K562 (cell line): ENCODE results near the gene LBR. TPM values are rescaled to one million over a fixed set of nuclear protein-coding genes. Genes with fewer than 3 reads are reported as not detected.

Source experiments
- ASH1L ChIP-seq: fragments of 450-650 bp; IDR thresholded peaks from 2 replicates; pipeline ENCODE4 v1.6.1; 2018; ENCODE audit warnings: borderline replicate concordance, mild to moderate bottlenecking, low read depth; ENCODE audit not compliant: partially characterized antibody
- CBX8 ChIP-seq: fragments of 200-600 bp; sonication (generic); IDR thresholded peaks from 2 replicates; pipeline ENCODE4 v1.6.1; 2012; ENCODE audit warnings: borderline replicate concordance, mixed run types, low read depth, mild to moderate bottlenecking, moderate library complexity, mixed read lengths, low read length, control low read depth, inconsistent platforms; ENCODE audit not compliant: poor library complexity, severe bottlenecking; ENCODE audit errors: extremely low read depth
- CUX1 ChIP-seq: fragments of 200-800 bp; sonication (Bioruptor generic); IDR thresholded peaks from 2 replicates; pipeline ENCODE4 v1.6.1; 2016; ENCODE audit warnings: missing genetic modification characterization, missing compliant biosample characterization
- KDM5B ChIP-seq: fragments of 200-600 bp; sonication (generic); IDR thresholded peaks from 2 replicates; pipeline ENCODE4 v1.6.1; 2012; ENCODE audit warnings: low read depth, mild to moderate bottlenecking, moderate library complexity, low read length, control low read depth, inconsistent platforms; ENCODE audit not compliant: insufficient replicate concordance
- MLX ChIP-seq, 2 experiments: fragments of 450-650 bp in 1 of 2; sonication (generic) in 1 of 2; formaldehyde crosslinking; conservative IDR thresholded peaks; 2 replicates each; pipeline versions ENCODE4 v1.4.0 to v1.8.1; 2020 to 2022; ENCODE audit warnings: mild to moderate bottlenecking in 1 of 2, missing genetic modification reagents in 1 of 2
- NFATC3 ChIP-seq: fragments of 450-650 bp; IDR thresholded peaks from 2 replicates; pipeline ENCODE4 v1.6.1; 2017; ENCODE audit warnings: mild to moderate bottlenecking
- NFYB ChIP-seq: IDR thresholded peaks from 2 replicates; pipeline ENCODE4 v1.6.1; 2011; ENCODE audit warnings: mild to moderate bottlenecking, moderate library complexity; ENCODE audit not compliant: insufficient read length; ENCODE audit errors: extremely low read depth
- NR1H2 ChIP-seq: sonication (generic); formaldehyde crosslinking; IDR thresholded peaks from 2 replicates; pipeline ENCODE4 v1.4.0; 2020; ENCODE audit warnings: mild to moderate bottlenecking, missing genetic modification reagents
- PBX2 ChIP-seq, 2 experiments: IDR thresholded peaks in 1 of 2; conservative IDR thresholded peaks in 1 of 2; 2 replicates each; pipeline ENCODE4 v1.6.1; 2016; ENCODE audit warnings: low read depth in 2 of 2, mild to moderate bottlenecking in 1 of 2, missing compliant biosample characterization in 1 of 2, missing genetic modification characterization in 1 of 2, moderate library complexity in 1 of 2
- PTRF ChIP-seq: fragments of 450-650 bp; IDR thresholded peaks from 2 replicates; pipeline ENCODE4 v1.6.1; 2016; ENCODE audit warnings: mild to moderate bottlenecking, missing genetic modification characterization, missing compliant biosample characterization
- PYGO2 ChIP-seq: fragments of 450-650 bp; IDR thresholded peaks from 2 replicates; pipeline ENCODE4 v1.6.1; 2016; ENCODE audit warnings: mild to moderate bottlenecking, missing genetic modification characterization, moderate library complexity, missing compliant biosample characterization
- SIN3A ChIP-seq, 2 experiments: fragments of 150-350 bp in 1 of 2; IDR thresholded peaks; 2 replicates each; pipeline ENCODE4 v1.6.1; 2011 to 2016; ENCODE audit warnings: borderline replicate concordance in 2 of 2, low read depth in 2 of 2, low read length in 2 of 2, mild to moderate bottlenecking in 2 of 2, moderate library complexity in 2 of 2; ENCODE audit not compliant: control insufficient read depth in 1 of 2
- ZBTB7A ChIP-seq: IDR thresholded peaks from 2 replicates; pipeline ENCODE4 v1.6.1; 2011; ENCODE audit warnings: low read depth, mild to moderate bottlenecking, low read length, moderate library complexity, borderline replicate concordance; ENCODE audit not compliant: control insufficient read depth
- ZNF124 ChIP-seq: sonication (generic); formaldehyde crosslinking; IDR thresholded peaks from 2 replicates; pipeline ENCODE4 v1.8.1; 2022; ENCODE audit warnings: missing genetic modification reagents
- ZNF41 ChIP-seq: fragments of 250-450 bp; sonication (Bioruptor Pico); conservative IDR thresholded peaks from 2 replicates; pipeline ENCODE4 v1.4.0; 2020; ENCODE audit warnings: mild to moderate bottlenecking
- ZNF431 ChIP-seq: sonication (generic); formaldehyde crosslinking; IDR thresholded peaks from 2 replicates; pipeline ENCODE4 v1.8.0; 2022; ENCODE audit warnings: mild to moderate bottlenecking, missing genetic modification reagents
- ZNF780A ChIP-seq: fragments of 250-450 bp; sonication (Bioruptor Pico); IDR thresholded peaks from 2 replicates; pipeline ENCODE4 v1.5.0; 2021; ENCODE audit warnings: mild to moderate bottlenecking
- polyA plus RNA-seq, 8 experiments: library from polyadenylated mRNA; depleted of rRNA in 4 of 8; stranded (reverse) in 5 of 8; unstranded in 3 of 8; fragments of >200 nt; fragmentation: Nextera tagmentation in 2 of 8; fragmentation: Illumina TruSeq in 1 of 8; extraction: Ambion mirVana in 2 of 8; extraction: Trizol in 1 of 8; gene quantifications; 2 replicates each; pipeline versions ENCODE4 v1.2.1 to v1.2.3, GENCODE V29; 2011 to 2014; ENCODE audit warnings: inconsistent platforms in 1 of 8, missing spikeins in 1 of 8
- total RNA-seq, 7 experiments: library from RNA; depleted of rRNA in 6 of 7; stranded (reverse); fragments of >200 nt in 6 of 7; fragmentation: Illumina TruSeq in 2 of 7; extraction: Trizol in 2 of 7; gene quantifications; 2 replicates each; pipeline versions ENCODE4 v1.2.1 to v1.2.3, GENCODE V29; 2011 to 2021; ENCODE audit warnings: low replicate concordance in 1 of 7

Gene LBR
- total and polyA plus RNA-seq, 9 of the 15 experiments (the other 6 are each of a cell fraction or from before 2014, with no cell fraction given): 102 to 229 (median 197) TPM

GRCh38 chr1:225426395-225427234, 1.2 kb downstream of the LBR start (continued):
- TF ChIP-seq ZNF780A (CRISPR knock-in tag): no peak
- no peak for TF ChIP-seq CUX1 (CRISPR knock-in tag)
- TF ChIP-seq NR1H2 (CRISPR knock-in tag): no peak
- TF ChIP-seq KDM5B: peak; percentile 55
- TF ChIP-seq CBX8: no peak
- no peak for TF ChIP-seq NFATC3
- TF ChIP-seq PYGO2 (tag): no peak
- TF ChIP-seq ZNF431 (CRISPR knock-in tag): peak; percentile 64
- TF ChIP-seq ZNF41: no peak
- no peak for TF ChIP-seq PBX2 (CRISPR knock-in tag; IDR thresholded peaks at IDR 0.05; ENCODE audit: low read depth)
- no peak for TF ChIP-seq PBX2 (tag; conservative IDR thresholded peaks at IDR 0.05; ENCODE audit: low read depth)
- peak; percentile 18 for TF ChIP-seq ASH1L
- no peak for TF ChIP-seq ZBTB7A
- no peak for TF ChIP-seq PTRF
- no peak for TF ChIP-seq MLX (CRISPR knock-in tag; conservative IDR thresholded peaks at IDR 0.05)
- TF ChIP-seq NFYB: no peak
- TF ChIP-seq SIN3A (IDR thresholded peaks at IDR 0.05; ENCODE audit: borderline replicate concordance in 2 of 2, control insufficient read depth in 1 of 2, low read depth in 2 of 2, low read length in 2 of 2): peak; percentile 15 to 74; a peak in 1 of 4 replicates
- TF ChIP-seq ZNF124: no peak
